Left ventricle myocardium inferior (tissue), 1 donor: ENCODE results near the gene TGFBRAP1. TPM values are rescaled to one million over a fixed set of nuclear protein-coding genes. Genes with fewer than 3 reads are reported as not detected.

Experiments
- DNase-seq: peaks from one replicate; pipeline ENCODE4 v3.0.0-alpha.2; 2020
- H3K27ac ChIP-seq: fragments of 200-600 bp; replicated peaks from 2 replicates; pipeline ENCODE4 v1.8.0; 2021
- H3K27me3 ChIP-seq: fragments of 200-600 bp; 2 replicates; pipeline ENCODE4 v1.8.0; 2021; ENCODE audit warnings: low read depth
- H3K36me3 ChIP-seq: fragments of 200-600 bp; 2 replicates; pipeline ENCODE4 v1.8.0; 2021
- H3K4me1 ChIP-seq: fragments of 200-600 bp; 2 replicates; pipeline ENCODE4 v1.8.0; 2021
- H3K4me3 ChIP-seq: fragments of 200-600 bp; 2 replicates; pipeline ENCODE4 v1.8.0; 2021; ENCODE audit warnings: mild to moderate bottlenecking, moderate library complexity
- H3K9me3 ChIP-seq: fragments of 200-600 bp; replicated peaks from 2 replicates; pipeline ENCODE4 v1.8.0; 2021
- CTCF ChIP-seq: fragments of 200-600 bp; IDR thresholded peaks from 2 replicates; pipeline ENCODE4 v1.8.0; 2021; ENCODE audit warnings: antibody characterized with exemption, mild to moderate bottlenecking, borderline replicate concordance
- intact Hi-C: fragments of 100-400 bp; cut with micrococcal nuclease; formaldehyde crosslinking; loops from one replicate; pipeline ENCODE4 v1.11.0; 2022
- total RNA-seq: library from RNA; stranded (reverse); fragmentation: NEBNext Ultra II Directional; extraction: Animal tissue kit (Norgen Biotek cat#: 25700); gene quantifications from one replicate; pipeline ENCODE4 v1.2.1, GENCODE V29; 2021
- donor health status: DM: no; HTN: yes; CAD: no; lungs with severe emphysema.

TGFBRAP1 gene
- total RNA-seq, 1 donor from 2014 or later = 9.7 TPM

GRCh38 chr2:105324101-105324500 is 5.4 kb downstream of the TGFBRAP1 start:
- Histone ChIP-seq H3K36me3 (no peaks in the 10 kb centered on the region), H3K9me3 (no peaks in the 10 kb centered on the region), H3K27ac (no peak overlapping the region), H3K4me3 (no peak overlapping the region), H3K4me1 (peaks cover 31% of the 10 kb centered on the region), H3K27me3 (no peaks in the 10 kb centered on the region)
- intact Hi-C loops = no loop called here
- DNase-seq = no peak
- no peak for TF ChIP-seq CTCF

GRCh38 chr2:105323111-105323510 is 6.4 kb downstream of the TGFBRAP1 start:
- TF ChIP-seq CTCF = no peak
- H3K4me3 ChIP-seq = no peak overlapping the region
- intact Hi-C loops = no loop called here
- H3K4me1 ChIP-seq = peaks cover 21% of the 10 kb centered on the region
- H3K27me3 ChIP-seq = no peaks in the 10 kb centered on the region
- H3K9me3 ChIP-seq = no peaks in the 10 kb centered on the region
- no peaks in the 10 kb centered on the region for H3K36me3 ChIP-seq
- H3K27ac ChIP-seq = no peak overlapping the region
- DNase-seq = no peak

- intact Hi-C loops = no loop called here
- Histone ChIP-seq H3K36me3 (no peaks in the 10 kb centered on the region), H3K27me3 (no peaks in the 10 kb centered on the region), H3K4me3 (no peak overlapping the region), H3K27ac (no peak overlapping the region), H3K9me3 (no peaks in the 10 kb centered on the region), H3K4me1 (peaks cover 17% of the 10 kb centered on the region)
- no peak for TF ChIP-seq CTCF
- no peak for DNase-seq
Measured at GRCh38 chr2:105321875-105322646, 7.5 kb downstream of the TGFBRAP1 start.

GRCh38 chr2:105320651-105321215 is 8.8 kb downstream of the TGFBRAP1 start:
- no peaks in the 10 kb centered on the region for H3K27me3 ChIP-seq
- no peak overlapping the region for H3K27ac ChIP-seq
- H3K36me3 ChIP-seq = no peaks in the 10 kb centered on the region
- no peak for DNase-seq
- peaks cover 17% of the 10 kb centered on the region for H3K4me1 ChIP-seq
- H3K9me3 ChIP-seq = no peaks in the 10 kb centered on the region
- H3K4me3 ChIP-seq = no peak overlapping the region
- no peak for TF ChIP-seq CTCF
- intact Hi-C loops = no loop called here

- DNase-seq = no peak
- no peak overlapping the region for H3K4me3 ChIP-seq
- no peak for TF ChIP-seq CTCF
- H3K9me3 ChIP-seq = no peaks in the 10 kb centered on the region
- no peak overlapping the region for H3K27ac ChIP-seq
- no peaks in the 10 kb centered on the region for H3K27me3 ChIP-seq
- H3K36me3 ChIP-seq = no peaks in the 10 kb centered on the region
- intact Hi-C loops = no loop called here
- H3K4me1 ChIP-seq = peaks cover 12% of the 10 kb centered on the region
Measured at GRCh38 chr2:105317937-105318336, 11.6 kb downstream of the TGFBRAP1 start.
